HEK293T (cell line): Measurements from ENCODE around the gene DUSP22.

Experiments used
- ARNT ChIP-seq: fragments of 450-650 bp; IDR thresholded peaks from 2 replicates; pipeline ENCODE4 v1.6.1; 2017; ENCODE audit warnings: mild to moderate bottlenecking
- BHLHE40 ChIP-seq: fragments of 450-650 bp; IDR thresholded peaks from 2 replicates; pipeline ENCODE4 v1.6.1; 2016; ENCODE audit warnings: mild to moderate bottlenecking, moderate library complexity, borderline replicate concordance
- ELF4 ChIP-seq: fragments of 450-650 bp; IDR thresholded peaks from 2 replicates; pipeline ENCODE4 v1.6.1; 2017; ENCODE audit warnings: antibody characterized with exemption
- FOXA1 ChIP-seq: fragments of 450-650 bp; IDR thresholded peaks from 2 replicates; pipeline ENCODE4 v1.6.1; 2016; ENCODE audit warnings: mild to moderate bottlenecking
- FOXK2 ChIP-seq: fragments of 450-650 bp; IDR thresholded peaks from 2 replicates; pipeline ENCODE4 v1.6.1; 2016; ENCODE audit warnings: mild to moderate bottlenecking
- FOXM1 ChIP-seq: fragments of 450-650 bp; IDR thresholded peaks from 2 replicates; pipeline ENCODE4 v1.6.1; 2017; ENCODE audit warnings: mild to moderate bottlenecking, borderline replicate concordance
- L3MBTL2 ChIP-seq: fragments of 450-650 bp; conservative IDR thresholded peaks from 2 replicates; pipeline ENCODE4 v1.6.1; 2016; ENCODE audit warnings: mild to moderate bottlenecking
- LEF1 ChIP-seq: fragments of 450-650 bp; IDR thresholded peaks from 2 replicates; pipeline ENCODE4 v1.6.1; 2017; ENCODE audit warnings: mild to moderate bottlenecking, borderline replicate concordance
- NFRKB ChIP-seq: fragments of 450-650 bp; IDR thresholded peaks from 2 replicates; pipeline ENCODE4 v1.6.1; 2016; ENCODE audit warnings: mild to moderate bottlenecking, moderate library complexity
- SP1 ChIP-seq: fragments of 450-650 bp; IDR thresholded peaks from 2 replicates; pipeline ENCODE4 v1.6.1; 2017
- SUZ12 ChIP-seq: fragments of 450-650 bp; IDR thresholded peaks from 2 replicates; pipeline ENCODE4 v1.6.1; 2016; ENCODE audit warnings: mild to moderate bottlenecking
- TARDBP ChIP-seq: fragments of 450-650 bp; IDR thresholded peaks from 2 replicates; pipeline ENCODE4 v1.6.1; 2016
- ZNF384 ChIP-seq: fragments of 450-650 bp; IDR thresholded peaks from 2 replicates; pipeline ENCODE4 v1.6.1; 2016

DNA sequence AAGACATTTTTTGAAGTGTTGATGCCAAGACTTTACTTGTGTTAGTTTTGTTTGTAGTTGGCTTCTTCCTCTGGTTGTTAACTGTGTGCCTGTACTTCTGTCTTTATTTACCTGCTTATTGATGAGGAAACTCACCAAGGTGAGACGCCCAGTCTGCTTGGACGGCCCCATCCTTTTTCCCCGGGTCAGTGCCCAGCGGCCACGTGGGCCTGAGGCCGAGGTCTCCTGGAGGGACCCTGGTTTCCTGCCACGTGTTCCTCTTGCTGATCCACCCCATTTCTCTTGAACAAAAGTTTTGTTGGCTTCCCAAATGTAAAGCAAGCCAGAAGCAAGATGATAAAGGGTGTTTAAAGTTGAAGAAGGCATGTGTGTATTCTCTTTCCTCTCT is 24.8 kb downstream of the DUSP22 start:
- TF ChIP-seq L3MBTL2 (no peak), SP1 (no peak), ARNT (no peak), BHLHE40 (no peak), FOXA1 (no peak), ZNF384 (no peak), NFRKB (no peak), ELF4 (no peak), TARDBP (no peak), LEF1 (no peak), FOXK2 (no peak), FOXM1 (no peak), SUZ12 (no peak)
